ENCODE results near the gene HYI.

GRCh38 chr1:43482215-43482614, 28.5 kb upstream of the HYI start:
- TF ChIP-seq CTCF (IDR thresholded peaks at IDR 0.05) (no peak), POLR2A (IDR thresholded peaks at IDR 0.05) (no peak)
